PC-3 (cell line): ENCODE measurements around the gene NAP1L1.

Experiments used
- CTCF ChIP-seq: fragments of 300-600 bp; sonication (generic); conservative IDR thresholded peaks from 2 replicates; pipeline ENCODE4 v1.5.1; 2017; ENCODE audit warnings: antibody characterized with exemption, low read depth, mild to moderate bottlenecking, low read length
- EZH2 ChIP-seq: fragments of 300-600 bp; sonication (generic); IDR thresholded peaks from one replicate; pipeline ENCODE4 v1.6.1; 2017; ENCODE audit warnings: antibody characterized with exemption, mild to moderate bottlenecking, low read length; ENCODE audit not compliant: unreplicated experiment
- EZH2phosphoT487 ChIP-seq: fragments of 300-600 bp; sonication (generic); IDR thresholded peaks from 2 replicates; pipeline ENCODE4 v1.6.1; 2018; ENCODE audit warnings: mild to moderate bottlenecking, antibody characterized with exemption, low read length, borderline replicate concordance

- TF ChIP-seq CTCF = no peak
- TF ChIP-seq EZH2 = no peak
- no peak for TF ChIP-seq EZH2phosphoT487
Observed at GRCh38 chr12:76006028-76006925, 78.2 kb downstream of the NAP1L1 start.
